NK-92 treated with Interleukin-12 subunit alpha and Interleukin-12 subunit beta, amount 100 ng/mL, for 24 hours (cell line): ENCODE measurements around the gene METTL14.
A peak's percentile ranks its signal among the peaks of the same experiment; 100 is the strongest.
"Not testable (repeated sequence)": the region's sequence is repeated elsewhere in the genome, so short reads cannot be mapped to it uniquely, and the experiment has no call there.

Experiments
- DNase-seq: peaks from one replicate; lab custom pipeline; 2025; lab: John Stamatoyannopoulos, UW

Gene METTL14

DNA sequence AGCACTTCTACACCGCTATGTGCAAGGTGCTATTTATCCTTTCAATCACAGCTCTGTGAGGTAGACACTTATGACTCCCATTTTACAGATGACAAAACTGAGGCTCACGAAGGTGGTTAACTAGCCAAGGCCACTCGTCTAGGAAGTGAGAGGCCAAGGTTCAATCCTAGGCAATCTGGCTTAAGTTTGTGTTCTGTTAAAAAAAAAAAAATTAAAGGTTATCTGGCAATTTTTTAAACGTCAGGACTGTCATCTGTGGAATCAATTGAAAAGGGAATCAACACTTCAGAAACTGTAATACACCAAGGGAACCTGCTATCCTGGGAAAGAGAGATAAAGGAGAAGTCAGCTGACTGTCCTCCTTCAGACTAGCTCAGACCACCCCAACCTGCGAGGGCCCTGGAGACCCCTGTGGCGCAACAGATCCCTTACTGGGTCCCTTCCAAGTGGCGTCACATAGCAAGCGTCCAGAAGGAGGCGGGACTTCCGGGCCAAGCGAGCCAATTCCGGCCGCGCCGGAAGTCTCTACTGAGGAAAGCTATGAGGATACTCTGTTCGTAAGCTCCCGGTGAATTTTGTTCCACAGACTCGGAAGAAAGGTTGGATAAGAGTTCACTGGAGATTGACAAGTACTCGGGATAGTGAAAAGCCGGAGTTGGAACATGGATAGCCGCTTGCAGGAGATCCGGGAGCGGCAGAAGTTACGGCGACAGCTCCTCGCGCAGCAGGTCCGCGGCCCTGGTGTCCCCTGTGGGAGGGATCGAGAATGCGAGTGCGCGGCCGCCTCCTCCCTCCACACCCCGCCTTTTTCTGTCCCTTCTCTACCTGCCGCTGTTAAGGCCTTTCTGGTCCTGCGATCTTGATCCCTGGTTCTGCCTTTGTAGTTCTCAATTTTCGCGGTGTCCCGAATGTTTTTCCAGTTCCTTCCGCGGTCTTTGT is at the start of gene METTL14:
METTL14 (plus strand) TSS at position 520 of the 939 bp plus-strand sequence; CDS start at position 663, 143 bp downstream.
- peak; percentile 76 for DNase-seq

DNA sequence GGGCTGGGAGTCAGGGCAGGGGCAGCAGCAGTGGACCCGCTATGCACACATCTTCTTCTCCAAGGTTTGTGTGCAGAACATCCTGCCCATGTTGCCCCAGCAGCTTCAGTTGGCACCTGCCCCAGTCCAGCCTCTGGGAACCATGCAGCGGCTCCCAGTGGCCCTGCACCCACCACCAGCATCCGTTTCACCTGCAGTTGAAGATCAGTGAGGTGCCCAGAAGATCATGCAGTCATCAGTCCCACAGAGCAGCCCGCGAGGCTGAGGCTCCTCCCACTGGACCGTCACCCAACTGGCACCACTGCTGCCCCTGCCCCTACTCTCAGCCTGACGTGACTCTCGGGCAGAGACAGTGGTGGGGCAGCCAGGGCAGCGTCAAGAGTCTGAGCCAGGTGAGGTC is 49.1 kb upstream of the METTL14 start:
- not testable (repeated sequence) for DNase-seq

DNA sequence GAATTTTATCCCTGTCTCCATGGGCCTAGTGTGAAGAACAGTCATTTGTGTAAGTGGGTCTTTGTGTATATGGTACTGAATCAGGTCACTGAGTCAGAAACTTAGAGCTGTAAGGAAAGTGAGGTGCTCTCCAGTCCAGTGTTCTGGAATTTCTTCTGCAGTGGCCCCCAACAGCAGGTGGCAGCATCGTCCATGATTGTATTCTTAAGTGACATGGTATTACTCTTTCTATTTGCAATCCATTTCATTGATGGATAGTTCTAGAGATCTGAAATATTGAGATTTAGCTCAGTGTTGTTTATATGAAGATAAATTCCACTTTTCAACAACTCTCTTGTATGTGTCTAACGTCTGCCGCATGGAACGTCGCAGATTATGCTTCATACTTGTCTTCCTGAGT is 20.5 kb upstream of the METTL14 start:
- DNase-seq: not testable (repeated sequence)

DNA sequence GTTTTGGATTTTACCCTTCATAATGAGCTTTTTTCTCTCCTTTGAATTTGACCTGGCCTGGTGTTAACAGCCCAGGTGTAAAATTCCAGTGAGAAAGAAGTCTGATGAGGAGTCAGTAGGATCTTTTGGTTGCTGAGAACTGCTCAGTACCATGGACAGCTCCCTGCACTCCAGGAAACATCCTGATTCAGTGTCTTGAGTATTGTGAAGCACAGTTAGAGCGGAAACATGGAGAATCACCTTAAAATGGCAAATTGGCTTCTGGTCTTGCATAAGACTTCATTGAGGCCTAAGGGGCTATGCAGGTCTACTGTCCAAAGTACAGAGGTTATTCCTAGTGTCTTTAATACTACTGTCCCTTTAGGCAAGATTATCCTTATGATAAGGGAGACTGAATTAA is 16.0 kb upstream of the METTL14 start:
- not testable (repeated sequence) for DNase-seq

DNA sequence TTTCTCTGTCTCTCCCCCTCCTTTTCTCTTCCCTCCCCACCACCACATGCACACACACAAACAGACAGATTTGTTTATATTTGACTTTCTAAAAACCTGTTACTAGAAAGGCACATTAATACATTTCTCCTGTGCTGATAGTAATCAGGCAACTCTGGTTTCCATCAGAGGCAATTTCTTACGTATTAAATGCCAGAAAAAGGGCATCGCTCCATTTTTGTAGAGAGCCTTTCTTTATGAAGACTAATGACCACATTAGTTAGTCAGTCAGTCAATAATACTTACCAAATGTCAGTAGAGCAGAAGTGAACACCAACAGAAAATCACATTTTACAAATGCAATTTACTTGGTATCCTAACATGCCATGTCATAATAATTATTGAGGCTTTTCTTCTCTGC is 14.2 kb upstream of the METTL14 start:
- DNase-seq: not testable (repeated sequence)

DNA sequence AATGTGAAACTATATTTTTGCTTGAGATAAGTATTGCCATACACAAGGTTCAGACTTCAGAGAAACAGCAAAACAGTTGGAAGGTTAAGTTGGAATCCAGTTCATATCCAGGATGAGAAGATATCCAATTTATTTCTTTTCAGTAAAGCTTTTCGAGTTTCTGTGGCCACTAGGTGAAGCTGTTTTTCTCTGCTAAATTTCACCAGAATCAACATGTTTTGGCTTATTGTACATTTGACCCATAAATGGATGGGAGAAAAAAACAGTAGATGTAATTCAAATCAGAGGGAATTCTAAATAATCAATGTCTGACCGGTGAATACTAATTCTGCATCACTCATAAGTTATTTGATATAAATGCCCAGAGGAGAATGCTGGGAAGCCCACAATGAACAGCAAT is 9.1 kb upstream of the METTL14 start:
- DNase-seq: no peak

DNA sequence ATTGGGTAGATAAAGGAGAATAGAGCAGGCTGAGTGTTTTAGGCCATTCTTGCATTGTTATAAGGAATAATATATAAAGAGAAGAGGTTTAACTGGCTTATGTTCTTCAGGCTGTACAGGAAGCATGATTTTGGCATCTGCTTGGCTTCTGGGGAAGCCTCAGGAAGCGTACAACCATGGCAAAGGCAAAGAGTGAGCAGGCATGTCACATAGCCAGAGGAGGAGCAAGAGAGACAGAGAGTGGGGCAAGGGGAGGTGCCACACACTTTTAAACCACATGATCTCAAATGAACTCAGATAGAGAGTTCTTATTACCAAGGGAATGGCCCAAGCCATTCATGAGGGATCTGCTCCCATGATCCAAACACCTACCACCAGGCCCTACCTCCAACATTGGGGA is 4.4 kb upstream of the METTL14 start:
- no peak for DNase-seq

DNA sequence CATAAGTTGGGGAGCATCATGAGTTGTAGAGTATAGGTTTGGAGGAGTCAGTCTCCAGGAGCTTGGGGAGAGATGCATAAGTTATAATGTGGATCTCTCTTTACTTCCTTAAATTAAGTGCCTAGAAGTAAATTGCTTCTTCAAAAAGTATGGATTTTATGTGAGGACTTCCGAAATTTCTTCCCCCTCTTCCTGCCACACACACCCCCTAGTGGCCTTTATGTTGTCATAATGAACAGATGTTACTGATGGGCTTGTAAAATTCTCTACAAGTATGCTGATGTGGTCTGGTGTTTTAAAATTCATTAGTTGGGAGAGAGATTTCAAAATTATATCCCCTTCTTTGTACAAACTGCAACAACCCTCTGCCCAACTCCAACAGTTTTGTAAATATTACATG is 2.3 kb upstream of the METTL14 start:
- no peak for DNase-seq

DNA sequence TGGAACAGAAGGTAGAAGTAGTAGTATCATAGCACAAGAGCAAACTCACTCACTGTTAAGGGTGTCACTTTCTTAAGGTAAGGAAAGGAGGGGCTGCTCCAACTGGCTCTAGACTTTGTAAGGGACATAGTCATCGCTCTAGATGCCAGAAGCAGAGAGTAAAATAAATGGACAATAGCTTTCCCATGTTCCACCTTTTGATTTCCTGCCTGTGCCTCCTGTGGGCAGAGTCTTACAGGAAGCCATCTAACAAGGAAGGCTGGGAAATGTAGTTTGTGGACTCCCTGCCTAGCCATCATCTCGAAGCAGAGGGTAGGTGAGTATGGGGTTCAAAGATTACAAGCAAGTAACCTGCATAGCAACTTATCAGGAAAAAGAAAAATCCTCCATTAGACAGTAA is 1.7 kb upstream of the METTL14 start:
- DNase-seq: no peak

DNA sequence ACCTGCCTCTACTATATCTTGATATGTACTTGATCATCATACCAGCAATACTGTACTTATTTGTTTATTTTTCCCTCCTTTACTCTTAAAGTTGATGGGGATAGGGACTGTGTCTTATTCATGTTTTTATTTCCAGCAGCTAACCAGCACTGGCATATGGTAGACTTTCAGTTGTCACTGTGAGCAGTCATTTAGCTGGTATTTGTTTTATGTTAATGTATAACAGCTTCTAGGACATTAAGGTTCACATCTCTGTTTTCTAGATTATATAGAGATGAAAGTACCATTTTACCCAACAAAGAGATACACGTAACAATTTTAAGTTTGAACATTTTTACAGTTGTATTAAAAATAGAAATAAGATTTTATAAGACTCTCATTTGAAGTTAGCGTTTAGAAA is 17.9 kb downstream of the METTL14 start:
- no peak for DNase-seq

DNA sequence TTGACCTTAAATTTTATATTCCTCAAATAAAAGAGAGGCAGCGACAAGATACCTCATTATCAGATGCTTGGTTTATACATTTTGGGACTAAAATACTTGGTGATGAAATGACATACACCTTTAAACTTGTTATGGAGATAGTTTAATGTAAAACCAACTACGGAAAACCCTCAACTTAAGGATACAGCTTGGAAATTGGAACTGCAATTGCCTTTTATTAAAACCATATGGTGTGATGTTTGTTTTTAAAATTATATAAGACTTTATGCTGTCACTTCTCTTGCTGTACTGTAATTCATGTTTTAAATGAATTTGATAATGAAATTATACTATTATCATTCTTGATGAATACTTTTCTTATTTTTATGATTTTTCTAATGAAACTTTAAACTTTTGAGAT is 25.9 kb downstream of the METTL14 start:
- no peak for DNase-seq

DNA sequence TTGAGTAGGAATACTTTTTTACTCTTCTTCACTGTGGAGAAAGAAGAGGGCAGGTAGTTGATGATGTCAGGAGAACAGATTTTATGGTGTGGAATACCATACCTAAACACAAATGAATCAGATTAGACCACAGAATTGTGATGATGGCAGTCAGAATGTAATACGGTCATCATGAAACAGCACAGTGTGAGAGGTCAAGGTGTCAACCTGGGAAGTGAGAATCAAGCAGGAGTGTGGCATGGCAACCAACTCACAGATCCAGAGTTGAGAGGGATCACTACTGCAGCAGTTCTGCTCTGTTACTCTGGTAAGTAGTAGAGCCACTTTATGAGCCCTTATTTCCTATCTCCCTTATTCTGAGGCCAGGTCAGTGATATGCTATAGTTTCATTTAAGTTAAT is 27.7 kb downstream of the METTL14 start:
- DNase-seq: no peak

DNA sequence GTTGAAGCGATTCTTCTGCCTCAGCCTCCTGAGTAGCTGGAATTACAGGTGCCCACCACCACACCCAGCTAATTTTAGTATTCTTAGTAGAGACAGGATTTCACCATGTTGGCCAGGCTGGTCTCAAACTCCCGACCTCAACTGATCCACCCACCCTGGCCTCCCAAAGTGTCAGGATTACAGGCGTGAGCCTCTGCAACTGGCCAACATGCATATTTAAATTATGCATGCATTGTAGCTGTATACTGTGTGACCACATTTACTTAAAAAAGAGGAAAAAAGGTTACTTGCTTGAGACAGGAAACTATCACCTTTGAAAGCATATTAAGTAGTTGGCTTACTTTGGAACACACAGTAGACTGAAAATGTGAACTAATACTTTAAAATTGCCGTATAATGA is 29.5 kb downstream of the METTL14 start:
- no peak for DNase-seq

DNA sequence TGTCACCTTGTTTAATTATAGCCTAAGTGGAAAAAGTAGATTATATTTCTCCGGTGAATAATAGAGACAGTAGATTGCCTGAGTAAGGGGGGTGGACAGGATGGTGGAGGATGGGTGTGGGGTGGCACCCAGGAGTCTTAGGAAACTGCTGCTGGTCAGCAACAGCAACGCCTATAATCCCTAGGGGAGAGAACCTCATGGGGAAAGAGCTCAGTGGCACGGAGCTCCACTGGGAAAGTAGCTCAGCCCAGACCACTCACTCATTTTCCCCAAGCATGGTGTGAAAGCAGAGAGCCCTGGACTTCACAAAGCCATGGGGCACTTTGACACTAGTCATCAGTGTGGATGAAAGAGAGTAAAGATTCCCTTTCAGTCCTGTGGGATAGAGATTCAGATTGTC is 31.1 kb downstream of the METTL14 start:
- DNase-seq: no peak

DNA sequence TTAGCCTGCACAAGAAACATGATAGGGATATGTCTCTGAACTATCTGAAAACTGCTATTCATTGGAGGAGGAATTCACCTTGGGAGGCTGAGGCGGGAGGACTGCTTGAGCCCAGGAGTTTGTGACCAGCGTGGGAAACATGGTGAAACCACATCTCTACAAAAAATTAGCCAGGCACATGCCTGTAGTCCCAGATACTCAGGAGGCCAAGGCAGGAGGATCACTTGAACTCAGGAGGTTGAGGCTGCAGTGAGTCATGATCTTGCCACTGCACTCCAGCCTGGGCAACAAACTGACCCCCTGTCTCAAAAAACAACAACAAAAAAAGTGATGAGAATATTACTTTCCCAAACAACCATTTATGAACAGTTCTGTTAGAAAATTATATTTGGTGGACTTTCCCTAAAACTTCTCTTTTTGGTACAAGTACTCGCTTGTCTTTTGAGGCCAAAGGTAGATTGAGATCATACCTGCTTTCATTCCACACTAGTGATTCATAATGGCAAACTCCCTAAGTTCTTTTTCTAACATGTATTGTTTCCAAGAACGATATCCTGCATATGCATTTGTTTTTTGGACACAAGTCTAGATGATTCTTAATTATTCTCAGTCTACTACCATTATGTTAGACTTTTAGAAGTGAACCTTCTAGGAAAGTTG is 33.4 kb downstream of the METTL14 start:
- DNase-seq: no peak

DNA sequence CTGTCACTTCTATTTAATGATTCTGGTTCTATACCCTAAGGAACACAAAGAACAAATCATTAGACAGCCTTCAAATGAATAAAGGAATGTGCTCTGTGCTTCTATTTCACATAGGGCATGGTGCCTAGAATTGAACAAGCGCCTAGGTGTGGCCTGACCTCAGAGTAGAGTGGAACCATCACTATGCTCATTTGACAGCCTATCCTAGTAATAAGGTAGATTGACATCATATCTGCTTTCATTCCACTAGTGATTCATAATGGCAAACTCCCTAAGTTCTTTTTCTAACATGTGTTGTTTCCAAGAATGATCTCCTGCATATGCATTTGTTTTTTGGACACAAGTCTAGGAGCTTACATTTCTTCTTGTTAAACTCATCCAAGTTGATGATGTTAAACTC is 36.6 kb downstream of the METTL14 start:
- no peak for DNase-seq

DNA sequence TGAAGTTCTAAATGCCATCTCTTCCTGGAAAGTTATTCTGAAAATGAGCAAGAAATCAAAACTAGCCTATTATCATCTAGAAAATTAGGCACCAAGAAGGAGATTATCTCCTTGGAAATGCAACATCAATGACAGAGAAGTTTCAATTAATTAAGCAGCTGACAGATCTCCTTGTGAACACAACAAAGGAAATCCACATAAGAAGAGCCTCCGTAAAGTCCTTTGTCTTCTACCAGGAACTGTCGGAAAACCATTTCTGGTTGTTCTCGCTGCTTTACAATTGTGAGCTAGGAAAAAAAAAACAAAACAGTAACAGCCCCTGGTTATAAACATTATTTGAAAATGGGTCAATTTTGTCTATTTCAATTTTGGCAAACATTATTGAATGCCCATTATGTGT is 38.2 kb downstream of the METTL14 start:
- no peak for DNase-seq

DNA sequence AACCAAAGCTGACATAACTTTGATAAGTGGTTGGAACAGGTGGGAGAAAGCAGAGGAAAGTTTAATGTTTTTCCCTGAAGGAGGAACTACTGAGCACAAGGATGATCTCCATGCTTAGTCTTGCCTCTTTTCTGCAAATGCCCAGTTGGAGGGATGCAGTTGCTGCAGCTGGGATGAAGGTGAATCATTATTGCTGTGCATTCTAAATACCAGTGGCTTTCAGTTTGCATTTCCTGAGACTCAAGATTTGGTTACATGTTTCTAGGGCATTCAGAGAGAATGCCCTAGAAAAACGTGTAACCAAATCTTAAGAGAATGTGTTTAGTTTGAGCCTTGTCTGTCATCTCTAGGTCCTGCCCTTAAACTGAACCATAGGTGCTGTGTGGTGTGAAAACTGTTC is 42.2 kb downstream of the METTL14 start:
- no peak for DNase-seq

DNA sequence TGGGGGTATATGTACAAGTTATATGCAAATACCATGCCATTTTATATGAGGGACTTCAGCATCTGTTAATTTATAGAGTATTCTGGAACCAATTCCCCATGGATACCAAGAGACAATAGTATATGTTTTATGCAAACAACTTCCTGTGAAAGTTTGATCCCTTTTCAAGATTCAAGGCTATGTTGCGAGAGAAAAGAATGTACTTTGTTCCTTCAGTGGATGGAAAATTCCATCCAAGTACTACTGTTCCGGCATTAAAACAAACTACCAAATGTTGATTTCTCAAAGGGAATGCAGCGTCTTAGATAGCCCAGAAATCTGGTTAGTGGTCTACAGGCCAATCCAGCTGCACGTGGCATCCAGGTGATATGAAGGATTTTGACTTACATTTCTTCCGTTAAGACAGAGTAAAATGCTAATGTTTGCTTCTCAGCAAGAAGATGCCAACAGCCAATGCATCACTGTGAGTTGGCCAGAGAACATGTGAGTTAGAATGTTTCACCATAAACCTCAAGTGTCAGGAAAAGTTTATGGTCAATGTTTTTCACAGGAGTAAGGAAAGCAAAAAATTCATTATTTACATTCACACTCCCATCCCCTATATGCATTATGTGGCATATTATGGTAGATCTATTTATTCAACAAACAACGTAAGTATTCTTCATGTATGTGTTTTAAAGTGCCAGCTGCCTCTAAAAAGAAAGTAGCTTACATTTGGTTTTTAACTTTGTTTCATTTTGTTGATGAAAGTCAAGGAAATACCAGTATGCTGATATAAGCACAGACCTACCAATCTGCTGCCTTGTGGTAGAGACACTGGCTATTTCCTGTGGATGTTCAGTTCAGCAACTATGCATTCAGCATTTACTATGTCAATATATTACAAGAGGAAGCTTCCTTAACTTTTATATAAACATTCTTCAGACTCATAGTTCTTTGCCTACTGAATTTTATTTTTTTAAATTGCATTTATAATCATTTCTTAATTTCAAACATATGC is 44.4 kb downstream of the METTL14 start:
- DNase-seq: no peak

DNA sequence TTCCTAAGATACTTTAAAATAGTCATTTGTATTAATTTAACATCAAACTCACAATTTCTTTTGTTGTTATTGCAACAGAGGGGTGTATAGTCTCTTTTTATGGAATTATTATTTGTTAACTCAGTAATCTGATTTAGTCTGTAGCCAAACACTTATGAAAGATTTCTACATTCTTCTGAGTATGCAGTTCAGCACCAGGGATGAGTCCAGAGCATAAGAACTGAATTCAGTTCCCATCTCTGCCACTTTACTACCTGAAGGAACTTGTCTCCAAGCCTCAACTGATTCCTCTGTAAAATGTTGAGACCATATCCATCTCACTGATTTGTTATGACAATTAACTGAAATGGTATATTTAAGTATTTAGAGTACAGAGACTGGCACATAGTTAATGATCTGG is 45.5 kb downstream of the METTL14 start:
- DNase-seq: no peak

DNA sequence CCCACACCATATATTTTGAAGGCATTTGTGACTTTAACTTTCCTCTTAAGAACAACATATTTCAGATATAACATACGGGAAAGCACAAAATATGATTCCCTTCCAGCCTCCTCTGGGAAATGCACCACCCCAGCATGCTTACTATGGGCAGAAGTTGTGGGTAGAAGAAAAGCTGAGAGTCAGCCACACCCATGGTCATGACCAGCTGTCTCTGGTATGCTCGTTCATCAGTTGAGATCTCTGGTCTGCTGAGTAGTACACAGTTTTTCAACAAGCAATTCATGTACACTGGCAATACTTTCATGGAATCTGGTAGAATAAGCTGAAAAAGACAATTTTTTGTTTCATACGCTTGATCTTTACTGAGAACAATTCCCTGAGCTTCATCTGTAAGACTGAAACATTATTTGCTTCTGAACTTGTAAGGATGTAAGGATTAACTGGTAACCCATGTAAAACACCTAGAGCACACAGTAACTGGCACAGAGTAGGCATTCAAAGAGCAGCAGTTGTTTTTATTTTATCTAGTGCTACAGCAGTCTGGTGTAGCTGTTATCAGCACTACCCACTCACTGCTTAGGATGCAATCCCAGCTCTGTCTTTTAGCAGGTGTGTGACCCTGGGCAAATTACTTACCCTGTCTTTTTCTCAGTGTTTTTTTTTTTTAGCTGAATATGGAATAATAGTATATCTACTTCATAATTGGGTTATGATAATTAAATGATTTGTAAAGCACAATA is 47.6 kb downstream of the METTL14 start:
- DNase-seq: no peak
